Smooth muscle cell (in vitro differentiated cells): Measurements from ENCODE around the gene NTSR1. TPM values are rescaled to one million over a fixed set of nuclear protein-coding genes. Genes with fewer than 3 reads are reported as not detected.

Experiments
- DNase-seq: peaks from one replicate; lab custom pipeline; 2025; ENCODE audit not compliant: unreplicated experiment; lab: John Stamatoyannopoulos, UW
- H2AFZ ChIP-seq: fragments of 200-600 bp; sonication (generic); 2 replicates; pipeline ENCODE4 v1.6.0; 2016; ENCODE audit warnings: antibody characterized with exemption, low read depth, mild to moderate bottlenecking
- H3F3A ChIP-seq: fragments of 200-600 bp; sonication (generic); 2 replicates; pipeline ENCODE4 v1.6.0; 2017; ENCODE audit warnings: antibody characterized with exemption, low read depth
- H3K27ac ChIP-seq: fragments of 200-600 bp; sonication (generic); 2 replicates; pipeline ENCODE4 v1.5.1; 2016; ENCODE audit warnings: low read depth, mild to moderate bottlenecking
- H3K27me3 ChIP-seq: fragments of 200-600 bp; sonication (generic); 2 replicates; pipeline ENCODE4 v1.6.1; 2016; ENCODE audit warnings: low read depth, mild to moderate bottlenecking
- H3K36me3 ChIP-seq: fragments of 200-600 bp; sonication (generic); 2 replicates; pipeline ENCODE4 v1.5.1; 2016; ENCODE audit warnings: low read depth
- H3K4me1 ChIP-seq: fragments of 200-600 bp; sonication (generic); 2 replicates; pipeline ENCODE4 v1.5.1; 2016; ENCODE audit warnings: low read depth
- H3K4me2 ChIP-seq: fragments of 200-600 bp; sonication (generic); 2 replicates; pipeline ENCODE4 v1.6.0; 2016; ENCODE audit warnings: mild to moderate bottlenecking
- H3K4me3 ChIP-seq: fragments of 200-600 bp; sonication (generic); 2 replicates; pipeline ENCODE4 v1.5.1; 2016; ENCODE audit warnings: mild to moderate bottlenecking
- H3K79me2 ChIP-seq: fragments of 200-600 bp; sonication (generic); 2 replicates; pipeline ENCODE4 v1.6.0; 2016; ENCODE audit warnings: low read depth, mild to moderate bottlenecking
- H3K9ac ChIP-seq: fragments of 200-600 bp; sonication (generic); 2 replicates; pipeline ENCODE4 v1.6.0; 2016; ENCODE audit warnings: low read depth
- H3K9me3 ChIP-seq: fragments of 200-600 bp; sonication (generic); replicated peaks from 2 replicates; pipeline ENCODE4 v1.5.1; 2016; ENCODE audit warnings: low read depth
- H4K20me1 ChIP-seq: fragments of 200-600 bp; sonication (generic); 2 replicates; pipeline ENCODE4 v1.6.0; 2016; ENCODE audit warnings: low read depth
- CTCF ChIP-seq: fragments of 200-600 bp; sonication (generic); IDR thresholded peaks from 2 replicates; pipeline ENCODE4 v1.5.1; 2017; ENCODE audit warnings: borderline replicate concordance, mild to moderate bottlenecking, antibody characterized with exemption; ENCODE audit not compliant: insufficient read depth, poor library complexity, severe bottlenecking
- WGBS: methylation state at CpG from one replicate; pipeline ENCODE4 v1.1.7; 2016; ENCODE audit warnings: low lambda C conversion rate; 5-methylcytosine and 5-hydroxymethylcytosine counted together
- polyA plus RNA-seq: library from polyadenylated mRNA; unstranded; fragments of >200 nt; fragmentation: Nextera tagmentation; extraction: Ambion mirVana; gene quantifications from 2 replicates; pipeline ENCODE4 v1.2.1, GENCODE V29; 2016
- total RNA-seq: library from RNA; depleted of rRNA; stranded (reverse); fragments of >200 nt; gene quantifications from 2 replicates; pipeline ENCODE4 v1.2.3, GENCODE V29; 2014

The NTSR1 gene
- total and polyA plus RNA-seq, 2 experiments from 2014 or later: 0.09 TPM; not detected in 1

DNA sequence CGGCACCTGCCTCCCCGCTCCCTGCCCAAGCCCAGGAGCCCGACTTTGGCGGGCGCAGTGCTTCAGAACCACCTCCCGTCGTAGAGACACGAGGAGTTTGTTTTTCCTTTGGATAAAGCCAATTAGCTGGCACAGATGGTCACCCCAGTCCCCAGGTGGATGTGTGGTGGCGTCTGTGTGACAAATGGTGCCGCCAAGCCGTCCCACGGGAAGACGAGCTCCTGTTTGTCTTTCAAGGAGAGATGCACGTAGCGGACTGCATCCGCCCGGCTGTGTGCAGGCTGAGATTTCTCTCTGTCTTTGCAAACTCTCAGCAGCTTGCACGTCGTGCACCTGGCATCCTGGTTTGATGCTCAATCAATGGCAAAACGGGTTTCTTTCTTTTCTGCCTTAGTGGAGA lies 71.6 kb downstream of the NTSR1 start:
- no peak for TF ChIP-seq CTCF
- Histone ChIP-seq H3K9ac (no peak overlapping the region), H3K36me3 (no peaks in the 10 kb centered on the region), H3K9me3 (no peaks in the 10 kb centered on the region), H3K4me3 (no peak overlapping the region), H3K4me2 (no peak overlapping the region), H3K27ac (no peak overlapping the region), H4K20me1 (no peaks in the 10 kb centered on the region), H3K27me3 (no peaks in the 10 kb centered on the region), H3F3A (no peaks in the 10 kb centered on the region), H2AFZ (no peak overlapping the region), H3K79me2 (no peaks in the 10 kb centered on the region), H3K4me1 (no peaks in the 10 kb centered on the region)
- 92% methylated on average over 20 of the region's 20 CpGs for WGBS
- DNase-seq: no peak

DNA sequence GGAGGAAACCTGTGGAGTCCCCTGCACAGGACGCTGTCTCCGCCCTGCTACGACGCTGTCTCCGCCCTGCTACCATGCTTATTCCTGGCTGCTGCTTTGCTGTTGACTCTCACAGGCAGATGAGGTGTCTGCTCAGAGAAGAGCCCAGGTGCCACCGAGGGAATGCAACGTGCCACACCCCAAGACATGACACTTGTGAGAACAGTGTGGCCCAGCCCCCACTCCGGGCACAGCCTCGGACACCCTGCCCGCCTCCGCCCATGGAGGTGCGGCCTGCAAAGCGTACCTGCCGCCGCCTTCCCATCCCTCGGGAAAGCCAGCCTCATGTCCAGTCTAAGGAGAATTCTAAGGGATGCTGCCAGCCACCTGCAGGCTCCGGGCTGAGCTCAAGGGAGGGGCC lies 72.1 kb downstream of the NTSR1 start:
- H3K4me3 ChIP-seq: no peak overlapping the region
- H2AFZ ChIP-seq: no peak overlapping the region
- DNase-seq: no peak
- no peaks in the 10 kb centered on the region for H3F3A ChIP-seq
- H3K9me3 ChIP-seq: no peaks in the 10 kb centered on the region
- no peaks in the 10 kb centered on the region for H3K36me3 ChIP-seq
- no peak for TF ChIP-seq CTCF
- WGBS: 92% methylated on average over 17 of the region's 17 CpGs
- H3K79me2 ChIP-seq: no peaks in the 10 kb centered on the region
- no peaks in the 10 kb centered on the region for H4K20me1 ChIP-seq
- H3K4me2 ChIP-seq: no peak overlapping the region
- H3K9ac ChIP-seq: no peak overlapping the region
- no peak overlapping the region for H3K27ac ChIP-seq
- peaks cover 3% of the 10 kb centered on the region for H3K4me1 ChIP-seq
- no peaks in the 10 kb centered on the region for H3K27me3 ChIP-seq

DNA sequence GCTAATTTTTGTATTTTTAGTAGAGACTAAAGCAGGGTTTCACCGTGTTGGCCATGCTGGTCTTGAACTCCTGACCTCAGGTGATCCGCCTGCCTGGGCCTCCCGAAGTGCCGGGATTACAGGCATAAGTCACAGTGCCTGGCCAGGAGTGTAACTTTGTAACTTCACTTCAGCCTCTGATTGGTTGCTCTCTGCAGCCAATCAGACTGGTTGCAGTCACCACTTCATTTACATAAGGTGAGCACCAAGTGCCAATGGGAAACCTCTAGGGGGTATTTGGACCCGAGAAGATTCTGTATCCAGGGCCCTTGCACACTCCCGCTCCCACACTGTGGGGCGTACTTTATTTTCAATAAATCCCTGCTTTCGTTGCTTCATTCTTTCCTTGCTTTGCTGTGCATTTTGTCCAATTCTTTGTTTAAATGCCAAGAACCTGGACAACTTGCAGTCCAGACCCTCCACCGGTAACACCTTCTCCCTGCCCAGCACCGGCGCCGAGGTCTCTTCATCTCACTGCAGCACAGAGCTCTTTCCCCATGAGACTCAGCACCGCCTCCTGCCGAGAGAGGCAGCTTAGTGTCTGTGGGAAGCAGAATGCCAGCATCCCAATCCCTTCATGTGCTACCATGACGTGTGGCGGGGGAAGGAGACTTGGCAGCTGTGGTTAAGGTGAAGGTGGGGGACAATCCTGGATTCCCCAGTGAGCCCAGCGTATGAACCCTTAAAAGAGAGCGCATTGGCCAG lies 73.7 kb downstream of the NTSR1 start:
- no peak for TF ChIP-seq CTCF
- Histone ChIP-seq H3K9me3 (no peaks in the 10 kb centered on the region), H2AFZ (no peak overlapping the region), H3K9ac (no peak overlapping the region), H3K36me3 (no peaks in the 10 kb centered on the region), H3K4me2 (no peak overlapping the region), H3K27ac (no peak overlapping the region), H4K20me1 (no peaks in the 10 kb centered on the region), H3K79me2 (no peaks in the 10 kb centered on the region), H3F3A (no peaks in the 10 kb centered on the region), H3K4me3 (no peak overlapping the region), H3K4me1 (peaks cover 7% of the 10 kb centered on the region), H3K27me3 (no peaks in the 10 kb centered on the region)
- no peak for DNase-seq
- WGBS: 83% methylated on average over 18 of the region's 18 CpGs

GRCh38 chr20:62782893-62783278 lies 74.2 kb downstream of the NTSR1 start:
- Histone ChIP-seq H3K9ac (no peak overlapping the region), H2AFZ (no peak overlapping the region), H3K4me2 (no peak overlapping the region), H3K9me3 (no peaks in the 10 kb centered on the region), H3K36me3 (no peaks in the 10 kb centered on the region), H3K27ac (no peak overlapping the region), H3F3A (no peaks in the 10 kb centered on the region), H3K4me1 (peaks cover 7% of the 10 kb centered on the region), H4K20me1 (no peaks in the 10 kb centered on the region), H3K4me3 (no peak overlapping the region), H3K27me3 (no peaks in the 10 kb centered on the region), H3K79me2 (no peaks in the 10 kb centered on the region)
- WGBS: 84% methylated on average over 9 of the region's 9 CpGs
- no peak for DNase-seq
- TF ChIP-seq CTCF: no peak
